DND-41 (cell line): ENCODE measurements around the gene CDH19.

Experiments
- CTCF ChIP-seq: IDR thresholded peaks from 2 replicates; pipeline ENCODE4 v1.5.1; 2012; ENCODE audit warnings: borderline replicate concordance, low read length, moderate library complexity, mild to moderate bottlenecking; ENCODE audit not compliant: poor library complexity, severe bottlenecking; ENCODE audit errors: extremely low read depth
- EZH2 ChIP-seq: IDR thresholded peaks from 3 replicates; pipeline ENCODE4 v1.6.1; 2012; ENCODE audit warnings: borderline replicate concordance, low read depth, mild to moderate bottlenecking, moderate library complexity, low read length, inconsistent platforms; ENCODE audit not compliant: severe bottlenecking

- TF ChIP-seq CTCF: no peak
- no peak for TF ChIP-seq EZH2
These were observed 36.5 kb upstream of the CDH19 start for GRCh38 chr18:66640431-66640830.
